NCI-H2171 (cell line): ENCODE results near the gene ACBD3.

Source experiments
- DNase-seq: peaks from one replicate; lab custom pipeline; 2025; lab: John Stamatoyannopoulos, UW

Gene ACBD3

GRCh38 chr1:226201029-226201593 is 14.6 kb upstream of the ACBD3 start:
- DNase-seq: no peak

GRCh38 chr1:226199971-226200370 is 13.4 kb upstream of the ACBD3 start:
- DNase-seq: no peak

GRCh38 chr1:226195144-226195543 is 8.6 kb upstream of the ACBD3 start:
- DNase-seq: peak; percentile 53

DNA sequence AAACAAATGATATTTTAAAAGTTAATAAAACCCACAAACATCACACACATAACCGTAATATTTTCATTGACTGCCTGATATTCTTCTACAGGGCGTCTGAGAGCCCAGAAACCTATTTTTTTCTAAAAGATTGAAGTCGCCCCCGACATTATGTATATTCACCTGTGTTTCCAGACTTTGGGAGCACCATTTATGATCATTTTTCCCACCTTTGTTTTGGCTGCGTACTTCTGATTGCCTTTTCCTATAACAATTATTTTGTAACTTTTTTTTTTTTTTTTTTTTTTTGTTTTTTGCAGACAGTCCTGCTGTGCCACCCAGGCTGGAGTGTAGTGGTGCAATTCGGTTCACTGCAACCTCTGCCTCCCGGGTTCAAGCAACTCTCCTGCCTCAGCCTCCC is 839 bp upstream of the ACBD3 start:
- no peak for DNase-seq

DNA sequence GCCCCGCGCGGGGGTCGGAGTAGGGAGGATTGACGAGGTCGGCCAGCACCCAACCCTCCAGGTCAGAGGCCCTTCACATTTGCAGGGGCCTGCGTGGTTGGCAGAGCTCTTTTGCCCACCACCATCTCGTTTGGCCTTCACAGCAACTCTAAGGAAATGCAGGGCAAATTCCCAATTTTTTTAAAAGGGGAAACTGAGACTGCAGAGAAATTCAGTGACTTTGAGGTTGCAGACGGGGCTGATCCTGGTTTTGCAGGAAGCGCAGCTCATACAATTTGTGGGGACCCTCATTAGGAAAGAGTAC is 430 bp upstream of the ACBD3 start:
- DNase-seq: no peak

DNA sequence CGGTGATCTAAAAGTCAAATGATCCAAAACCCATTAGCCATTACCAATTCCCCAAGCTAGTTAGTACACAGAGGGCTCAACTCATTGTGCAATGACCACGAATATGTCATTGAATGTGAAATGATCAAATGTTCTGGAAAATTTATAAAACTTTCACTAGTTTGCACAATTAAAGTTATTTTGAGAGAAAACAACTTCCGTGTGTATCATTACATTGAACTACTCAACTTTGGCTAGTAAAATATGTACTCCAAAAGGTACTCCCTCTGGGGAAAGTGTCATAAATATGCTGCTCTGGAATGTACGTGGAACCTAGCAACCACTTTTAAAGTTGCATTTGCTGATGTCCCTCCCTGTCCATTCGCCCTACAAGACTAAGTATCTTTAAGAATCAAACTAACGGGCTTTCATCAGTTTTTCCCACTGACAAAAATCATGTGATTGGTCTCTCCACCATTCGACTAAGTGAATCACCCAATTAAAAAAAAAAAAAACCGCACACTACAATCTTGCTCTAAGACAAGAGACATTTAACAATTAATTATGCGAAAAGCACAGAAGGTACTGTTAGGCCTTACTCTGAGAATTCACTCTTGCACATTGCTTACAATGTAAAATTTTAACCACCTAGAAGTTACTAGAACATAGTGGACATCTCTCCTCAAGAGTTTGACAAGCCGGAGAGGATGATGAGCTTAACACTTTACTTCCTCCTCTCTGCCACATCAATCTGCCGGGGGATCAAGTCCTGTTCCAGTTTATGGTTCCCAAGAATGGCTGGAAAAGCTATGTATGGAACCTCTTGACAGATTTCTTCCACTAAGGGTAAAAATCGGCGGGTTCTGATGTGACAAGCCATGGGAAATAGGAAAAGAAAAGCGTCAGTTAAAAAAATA is 1.2 kb downstream of the ACBD3 start:
- no peak for DNase-seq

DNA sequence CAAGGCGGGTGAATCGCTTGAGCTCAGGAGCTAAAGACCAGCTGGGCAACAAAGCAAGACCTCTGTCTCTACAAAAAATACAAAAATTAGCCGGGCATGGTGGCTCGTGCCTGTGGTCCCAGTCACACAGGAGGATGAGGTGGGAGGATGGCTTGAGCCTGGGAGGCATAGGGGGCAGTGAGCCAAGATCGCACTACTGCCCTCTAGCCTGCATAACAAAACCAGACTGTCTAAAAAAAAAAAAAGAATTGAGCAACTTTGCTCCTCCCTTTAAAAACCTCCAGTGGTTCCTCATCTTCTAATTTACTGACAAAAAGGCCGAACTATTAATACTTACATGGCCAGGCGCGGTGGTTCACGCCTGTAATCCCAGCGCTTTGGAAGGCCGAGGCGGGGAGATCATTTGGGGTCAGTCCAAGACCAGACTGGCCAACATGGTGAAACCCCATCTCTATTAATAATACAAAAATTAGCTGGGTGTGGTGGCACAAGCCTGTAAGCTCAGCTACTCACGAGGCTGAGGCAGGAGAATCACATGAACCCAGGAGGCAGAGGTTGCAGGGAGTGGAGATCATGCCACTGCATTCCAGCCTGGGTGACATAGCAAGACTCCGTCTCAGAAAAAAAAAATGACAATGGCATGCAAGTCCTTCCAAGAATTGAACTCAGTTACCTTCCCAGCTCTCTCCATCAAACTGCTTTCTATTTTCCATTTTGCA is 4.4 kb downstream of the ACBD3 start:
- no peak for DNase-seq

DNA sequence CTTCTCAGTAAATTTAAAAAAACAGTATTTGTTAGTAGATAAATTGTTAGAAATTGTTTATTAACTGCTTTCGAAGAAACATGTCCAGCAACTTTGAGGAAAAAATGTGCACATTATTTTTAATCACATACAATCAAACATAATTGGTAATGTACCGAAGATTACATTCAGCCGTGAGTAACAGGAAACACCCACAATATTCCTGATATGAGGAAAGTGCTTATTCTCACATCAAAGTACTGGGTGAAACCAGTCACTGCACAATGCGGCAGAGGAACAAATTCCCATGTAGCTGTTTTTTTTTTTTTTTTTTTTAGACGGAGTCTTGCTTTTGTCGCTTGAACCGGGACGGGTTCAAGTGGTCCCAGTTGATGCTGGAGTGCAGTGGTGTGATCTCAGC is 9.7 kb downstream of the ACBD3 start:
- no peak for DNase-seq

- DNase-seq: no peak
Measured at GRCh38 chr1:226172589-226172988, 14.0 kb downstream of the ACBD3 start.

DNA sequence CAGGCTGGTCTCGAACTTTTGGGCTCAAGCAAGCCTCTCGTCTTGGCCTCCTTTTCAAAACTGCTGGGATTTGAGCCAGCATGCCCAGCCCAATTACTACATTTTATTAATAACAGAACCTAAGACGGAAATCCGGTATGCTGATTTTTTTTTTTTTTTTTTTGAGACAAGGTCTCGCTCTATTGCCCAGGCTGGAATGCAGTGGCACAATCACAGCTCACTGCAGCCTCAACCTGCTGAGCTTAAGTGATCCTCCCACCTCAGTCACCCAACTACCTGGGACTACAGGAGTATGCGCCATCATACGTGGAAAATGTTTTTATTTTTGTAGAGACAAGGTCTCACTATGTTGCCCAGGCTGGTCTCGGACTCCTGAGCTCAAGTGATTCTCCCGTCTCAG is 20.2 kb downstream of the ACBD3 start:
- no peak for DNase-seq

- no peak for DNase-seq
Measured at GRCh38 chr1:226164154-226164553, 22.4 kb downstream of the ACBD3 start.

- DNase-seq: no peak
Measured at GRCh38 chr1:226162898-226163297, 23.6 kb downstream of the ACBD3 start.

DNA sequence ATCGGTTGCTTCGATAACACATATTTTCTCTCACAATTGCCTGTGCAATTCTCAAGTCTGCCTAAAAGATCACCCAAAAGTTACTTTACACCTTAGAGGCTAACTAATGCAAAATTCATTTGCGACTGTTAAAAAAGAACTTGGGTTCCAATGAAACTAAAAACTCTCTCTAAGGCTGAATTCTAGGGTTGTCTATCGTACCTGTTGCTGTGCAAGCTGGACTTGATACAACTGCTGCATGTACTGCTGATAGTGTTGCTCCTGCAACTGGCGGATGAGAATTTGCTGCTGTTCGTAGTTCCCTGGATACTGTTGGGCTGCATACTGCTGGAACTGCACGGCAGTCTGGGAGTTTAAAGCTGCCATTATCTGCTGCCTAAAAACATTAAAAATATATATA is 27.6 kb downstream of the ACBD3 start:
- no peak for DNase-seq

DNA sequence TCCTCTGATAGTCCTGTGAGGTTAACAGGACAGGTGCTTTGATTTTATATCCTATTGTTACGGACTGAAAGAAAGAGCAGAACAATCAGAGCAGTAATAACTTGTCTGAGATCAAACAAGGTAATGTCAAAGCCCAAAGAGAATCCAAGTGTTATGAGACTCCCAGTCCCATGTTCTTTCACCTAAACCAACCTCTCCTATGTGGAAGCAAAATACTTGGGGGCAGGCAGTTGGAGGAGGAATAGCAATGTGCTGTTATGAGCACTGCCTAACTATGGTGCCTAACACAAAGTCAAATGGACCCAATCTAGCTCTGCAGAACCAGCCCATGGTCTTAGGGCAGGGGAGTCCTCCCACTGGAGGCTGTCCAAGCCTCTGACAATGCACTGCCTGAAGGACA is 28.1 kb downstream of the ACBD3 start:
- DNase-seq: no peak

DNA sequence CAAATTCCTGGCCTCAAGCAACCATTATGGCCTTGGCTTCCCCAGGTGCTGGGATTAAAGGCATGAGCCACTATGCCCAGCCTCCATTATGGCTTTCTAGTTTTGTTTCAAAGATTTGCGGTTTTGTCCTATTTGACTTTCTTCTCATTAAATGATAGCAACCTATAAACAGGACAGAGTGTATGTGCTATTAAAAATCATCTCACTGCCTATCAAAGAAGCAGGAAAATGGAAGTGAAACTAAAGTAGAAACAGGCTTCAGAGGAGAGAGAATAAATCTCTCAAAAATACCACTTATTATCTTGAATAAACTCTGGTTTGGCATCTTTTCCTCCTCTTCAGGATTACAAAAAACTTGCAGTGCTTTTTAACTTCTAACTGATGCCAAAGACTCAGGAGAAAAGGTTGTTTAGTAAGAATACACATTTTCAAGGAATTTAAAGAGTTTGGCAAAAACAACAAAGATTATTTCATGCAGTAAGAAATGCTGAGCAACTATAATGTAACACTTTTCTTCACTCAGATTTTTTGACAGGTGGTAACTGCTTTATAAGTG is 28.7 kb downstream of the ACBD3 start:
- no peak for DNase-seq

DNA sequence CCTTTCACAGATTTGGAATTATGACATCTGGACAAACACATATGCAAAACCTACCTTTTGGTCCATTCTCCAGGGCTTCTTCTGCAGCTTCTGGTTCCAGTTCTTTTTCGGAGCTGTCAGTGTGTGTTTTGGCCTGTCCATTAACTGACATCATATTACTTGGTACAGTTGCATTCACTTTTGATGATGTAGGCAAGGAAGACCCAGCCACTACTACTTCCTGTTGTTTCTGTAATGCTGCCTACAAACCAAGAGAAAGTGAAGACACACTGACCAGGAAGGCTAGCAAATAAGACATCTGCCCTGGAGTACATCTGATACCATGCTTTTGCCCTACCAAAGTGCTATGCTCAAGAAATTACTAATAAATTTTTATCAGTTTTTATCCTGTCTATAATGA is 31.9 kb downstream of the ACBD3 start:
- DNase-seq: no peak

GRCh38 chr1:226149806-226150205 is 36.7 kb downstream of the ACBD3 start:
- DNase-seq: no peak

DNA sequence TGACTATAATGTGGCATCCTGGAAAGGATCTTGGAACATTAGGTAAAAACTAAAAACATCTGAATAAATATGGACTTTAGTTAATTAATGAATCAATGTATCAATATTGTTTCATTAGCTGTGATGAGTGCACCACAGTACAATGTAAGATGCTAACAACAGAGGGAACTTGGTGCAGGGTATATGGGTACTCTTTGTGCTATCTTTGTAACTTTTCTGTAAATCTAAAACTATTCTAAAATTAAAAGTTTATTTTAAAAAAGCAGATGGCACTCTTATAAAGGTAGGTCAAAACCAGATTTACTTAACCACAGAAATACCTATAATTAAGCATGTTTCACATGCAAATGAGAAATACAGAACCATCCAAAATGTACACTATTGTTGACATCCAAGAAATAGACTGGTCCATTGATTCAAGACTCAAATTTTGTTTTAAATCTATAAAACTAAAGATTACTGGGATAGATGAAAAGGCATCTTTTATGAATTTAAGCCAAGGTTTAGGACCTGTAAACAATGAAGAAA is 38.4 kb downstream of the ACBD3 start:
- no peak for DNase-seq

- no peak for DNase-seq
Measured at GRCh38 chr1:226144045-226144444, 42.5 kb downstream of the ACBD3 start.

DNA sequence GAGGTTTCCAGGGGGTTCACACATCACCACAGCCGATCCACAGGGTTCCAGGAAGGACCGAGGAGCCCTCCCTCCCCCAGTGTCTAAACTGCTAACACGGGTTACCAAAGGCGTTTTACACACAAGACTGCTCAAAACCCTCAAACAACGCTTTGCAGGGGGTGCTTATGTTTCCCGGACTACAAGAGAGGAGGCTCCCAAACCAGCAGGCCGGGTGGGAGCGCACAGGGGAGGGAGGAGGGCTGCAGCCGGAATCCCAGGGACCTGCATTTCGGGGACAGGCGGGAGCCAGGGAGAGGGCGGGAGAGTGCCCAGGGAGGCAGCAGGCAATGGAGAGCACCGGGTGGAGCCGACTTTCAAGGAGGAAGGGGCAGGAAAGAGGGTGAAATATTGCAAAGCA is 50.8 kb downstream of the ACBD3 start:
- no peak for DNase-seq

- DNase-seq: no peak
Measured at GRCh38 chr1:226135059-226135651, 51.4 kb downstream of the ACBD3 start.
